Heart left ventricle (tissue), 16 donors: ENCODE results near the gene SATB2. TPM values are rescaled to one million over a fixed set of nuclear protein-coding genes. Genes with fewer than 3 reads are reported as not detected.
A peak's percentile ranks its signal among the peaks of the same experiment; 100 is the strongest.

Experiments used
- ATAC-seq, 4 donors: fragments of 200-7000 bp; cut with Tn5 transposase; one replicate each; pipeline ENCODE4 v1.9.1; 2020 to 2022; ENCODE audit warnings: moderate library complexity in 4 of 4, mild to moderate bottlenecking in 3 of 4, moderate number of reproducible peaks in 1 of 4
- DNase-seq, 5 donors: peaks; one replicate each; pipeline ENCODE4 v3.0.0-alpha.2; 2020
- H3K27ac ChIP-seq, 12 donors: fragments of 200-600 bp; sonication (generic) in 4 of 12; one replicate each; pipeline versions ENCODE4 v1.5.0 to v1.8.0; 2016 to 2022; ENCODE audit warnings: mild to moderate bottlenecking in 2 of 12
- H3K27me3 ChIP-seq, 9 donors: fragments of 200-600 bp; sonication (generic) in 2 of 9; one replicate each; pipeline versions ENCODE4 v1.5.1 to v1.8.0; 2016 to 2022; ENCODE audit warnings: mild to moderate bottlenecking in 3 of 9
- H3K36me3 ChIP-seq, 9 donors: fragments of 200-600 bp; sonication (generic) in 2 of 9; one replicate each; pipeline versions ENCODE4 v1.5.0 to v1.8.0; 2018 to 2022; ENCODE audit warnings: mild to moderate bottlenecking in 2 of 9
- H3K4me1 ChIP-seq, 12 donors: fragments of 200-600 bp; sonication (generic) in 4 of 12; one replicate each; pipeline versions ENCODE4 v1.5.0 to v1.8.0; 2016 to 2022; ENCODE audit warnings: mild to moderate bottlenecking in 3 of 12
- H3K4me3 ChIP-seq, 12 donors: fragments of 200-600 bp; sonication (generic) in 4 of 12; one replicate each; pipeline versions ENCODE4 v1.5.0 to v1.8.0; 2017 to 2022; ENCODE audit warnings: mild to moderate bottlenecking in 9 of 12, moderate library complexity in 4 of 12
- H3K9me3 ChIP-seq, 12 donors: fragments of 200-600 bp; sonication (generic) in 4 of 12; one replicate each; pipeline versions ENCODE4 v1.5.0 to v1.8.0; 2016 to 2022; ENCODE audit warnings: mild to moderate bottlenecking in 1 of 12
- CTCF ChIP-seq, 12 donors: fragments of 200-600 bp; sonication (generic) in 4 of 12; IDR thresholded peaks; one replicate each; pipeline versions ENCODE4 v1.5.0 to v1.8.0; 2018 to 2022; ENCODE audit warnings: antibody characterized with exemption in 12 of 12, mild to moderate bottlenecking in 5 of 12
- POLR2A ChIP-seq, 2 donors: fragments of 450-650 bp; IDR thresholded peaks; one replicate each; pipeline ENCODE4 v1.6.1; 2017; ENCODE audit warnings: antibody characterized with exemption in 2 of 2, mild to moderate bottlenecking in 2 of 2, moderate library complexity in 2 of 2
- WGBS, 4 donors: extraction: QIAGEN DNeasy Blood & Tissue Kit in 2 of 4; methylation state at CpG; one replicate each; pipeline versions ENCODE4 v1.1.5 to v1.1.7; 2013 to 2018; 5-methylcytosine and 5-hydroxymethylcytosine counted together
- intact Hi-C, 10 donors: fragments of 100-400 bp; cut with DNase I; formaldehyde crosslinking; loops; one replicate each; pipeline versions ENCODE4 v1.11.1 to v1.14.2; 2022
- long read RNA-seq, 3 donors: library from polyadenylated mRNA; unstranded; transcript quantifications; one replicate each; pipeline ENCODE4 v2.0.0, GENCODE V29; 2020 to 2021
- polyA plus RNA-seq, 2 donors: library from polyadenylated mRNA; stranded (reverse); fragments of 200-250 nt; gene quantifications; one replicate each; pipeline ENCODE4 v1.2.3, GENCODE V29; 2013
- total RNA-seq, 9 donors: library from RNA; depleted of rRNA in 2 of 9; stranded (reverse); fragments of >200 nt in 2 of 9; fragmentation: NEBNext Ultra II Directional in 3 of 9; extraction: Animal tissue kit (Norgen Biotek cat#: 25700) in 3 of 9; gene quantifications; one replicate each; pipeline versions ENCODE4 v1.1.0 to v1.2.4, GENCODE V29; 2016 to 2023
- donor health status: ischemic (EF 13 %, LVEDD 7.1; RV severe dilation, severe dysfunction).
- donor health status: healthy with polysubstance abuse.
- donor health status: DM: no; HTN: yes; CAD: no.
- donor health status: DM: no; HTN: no; CAD: no.
- donor health status: ischemic (EF 25% LVEDD 6.9; RV normal size, moderate dysfunction).
- donor health status: ischemic (EF 25% LVEDD 5.7; RV mildly dilated, moderate dysfunction).
- donor health status: healthy.
- donor health status: DM: yes; HTN: yes; CAD: no.
- donor health status: ischemic (EF 35%, LVEDD 5.7; RV mildly dilated, moderate dysfunction).
- donor health status: nonischemic (EF 11% LVEDD 7.7; RV severe dilation, severe dysfunction).
- donor health status: DM: yes; HTN: yes; CAD: no.
- donor health status: PGD.
- donor health status: ischemic (EF 29% LVEDD 5.4; RV normal size, mild dysfunction).
- donor health status: nonischemic (EF 23%, LVEDD 6.1; RV moderate dilation, normal function).

SATB2 gene
- total RNA-seq, result 1 to 10 TPM in 6 of 9 donors, under 1 TPM in 3; 0.52 to 3.3 (median 1.3) TPM
- under 1 TPM; 0.38 to 0.54 TPM for polyA plus RNA-seq
- long read RNA-seq, donor 1, result 0 reads
- long read RNA-seq, donor 2, result 0 reads
- long read RNA-seq, donor 3, result 0 reads

DNA sequence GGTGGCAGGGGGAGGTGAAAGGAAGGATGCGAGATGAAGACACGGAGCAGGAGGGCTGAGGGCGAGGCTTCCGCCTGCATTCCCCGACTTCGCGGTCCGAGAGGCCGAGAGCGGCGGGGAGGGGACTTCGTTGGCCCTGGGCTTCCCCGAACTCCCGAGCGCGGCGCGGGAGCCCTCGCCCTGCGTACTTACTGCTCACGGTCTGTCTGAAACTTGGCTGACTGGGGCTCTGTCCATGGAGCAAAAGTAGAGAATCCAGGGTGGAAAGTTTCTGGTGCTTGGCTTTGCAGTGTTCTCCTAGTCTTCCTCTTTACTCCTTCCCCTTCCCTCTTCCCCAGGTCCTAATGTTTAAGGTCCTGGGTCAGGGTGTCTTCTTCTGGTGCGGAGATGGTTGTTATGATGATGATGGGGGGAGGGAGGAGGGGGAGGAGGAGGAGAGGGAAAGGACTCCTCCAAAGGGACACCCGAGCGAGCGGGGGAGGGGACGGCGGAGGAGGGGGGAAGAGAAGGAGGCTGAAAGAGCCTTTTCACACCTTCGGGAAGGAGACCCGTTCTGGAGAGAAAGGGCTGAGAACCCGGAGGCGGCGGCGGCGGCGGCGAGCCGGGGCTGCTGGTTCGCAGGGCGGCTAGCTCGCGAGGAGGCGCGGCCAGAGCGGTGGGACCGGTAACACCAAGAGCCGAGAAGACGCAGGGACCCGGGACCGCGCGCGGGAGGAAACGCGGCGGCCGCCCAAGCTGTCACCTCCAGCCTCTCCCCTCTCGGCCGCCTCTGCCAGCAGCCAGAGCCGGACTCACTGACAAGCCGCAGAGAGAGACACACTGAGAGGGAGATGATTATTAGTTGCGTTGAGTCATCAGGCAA, at the start of gene SATB2:
Gene SATB2, minus strand, starts transcription at position 793 of the 862 bp plus-strand sequence. CDS start 1,902 bp downstream, outside the sequence.
- H3K4me1 ChIP-seq, result peaks cover 6 to 52% (median 27%) of the 10 kb centered on the region in 12 donors
- H3K9me3 ChIP-seq, result no peaks in the 10 kb centered on the region
- WGBS, 4 donors, result 0 to 2% (median 1%) methylated on average over 55 to 61 of the region's 61 CpGs
- no peaks in the 10 kb centered on the region for H3K36me3 ChIP-seq
- ATAC-seq, result peak in 1 of 4 donors; percentile 19
- peaks cover 54 to 84% (median 77%) of the 10 kb centered on the region in 9 donors for H3K27me3 ChIP-seq
- H3K4me3 ChIP-seq, result peak within 1 kb of the TSS; percentile 60 to 97 (median 86)
- intact Hi-C loops, result no loop called here
- TF ChIP-seq POLR2A (IDR thresholded peaks at IDR 0.05) (no peak), CTCF (IDR thresholded peaks at IDR 0.05) (no peak)
- DNase-seq, result peak in 2 of 5 donors; percentile 25 to 35
- peak within 1 kb of the TSS in 9 of 12 donors; percentile 14 to 76 (median 67) for H3K27ac ChIP-seq

- DNase-seq, result no peak
- Histone ChIP-seq H3K9me3 (no peaks in the 10 kb centered on the region), H3K27me3 (peaks cover 0 to 35% (median 3%) of the 10 kb centered on the region in 9 donors), H3K4me3 (no peak overlapping the region), H3K4me1 (no peaks in the 10 kb centered on the region), H3K27ac (no peak overlapping the region), H3K36me3 (no peaks in the 10 kb centered on the region)
- TF ChIP-seq POLR2A (IDR thresholded peaks at IDR 0.05) (no peak), CTCF (IDR thresholded peaks at IDR 0.05) (no peak)
- intact Hi-C loops, result no loop called here
- 45 to 74% (median 65%) methylated on average over 2 of the region's 2 CpGs for WGBS, 4 donors
- no peak for ATAC-seq
These were observed 48.1 kb upstream of the SATB2 start for GRCh38 chr2:199505755-199506403.

DNA sequence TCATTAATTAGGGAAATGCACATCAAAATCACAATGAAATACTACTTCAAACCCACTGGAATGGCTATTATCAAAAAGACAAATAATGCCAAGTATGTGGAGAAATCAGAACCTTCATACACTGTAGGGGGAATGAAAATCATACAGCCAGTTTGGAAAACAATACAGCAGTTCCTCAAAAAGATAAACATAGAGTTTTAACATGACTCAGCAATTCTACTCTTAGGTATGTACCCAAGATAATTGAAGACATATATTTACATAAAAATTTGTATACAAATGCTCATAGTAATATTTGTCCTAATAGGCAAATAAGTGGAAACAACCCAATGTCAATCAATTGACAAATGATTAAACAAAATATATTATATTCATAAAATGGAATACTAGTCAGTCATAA, 45.4 kb upstream of the SATB2 start:
- Histone ChIP-seq H3K9me3 (no peaks in the 10 kb centered on the region), H3K27ac (no peak overlapping the region), H3K4me3 (no peak overlapping the region), H3K36me3 (no peaks in the 10 kb centered on the region), H3K27me3 (peaks cover 0 to 15% (median 0%) of the 10 kb centered on the region in 9 donors), H3K4me1 (no peaks in the 10 kb centered on the region)
- intact Hi-C loops, result no loop called here
- DNase-seq (no peak), ATAC-seq (no peak)
- TF ChIP-seq POLR2A (IDR thresholded peaks at IDR 0.05) (no peak), CTCF (IDR thresholded peaks at IDR 0.05) (no peak)

GRCh38 chr2:199499005-199499404, 41.3 kb upstream of the SATB2 start:
- Histone ChIP-seq H3K27me3 (peaks cover 0 to 19% (median 0%) of the 10 kb centered on the region in 9 donors), H3K27ac (no peak overlapping the region), H3K36me3 (no peaks in the 10 kb centered on the region), H3K4me3 (no peak overlapping the region), H3K9me3 (no peaks in the 10 kb centered on the region), H3K4me1 (no peaks in the 10 kb centered on the region)
- ATAC-seq, result no peak
- no peak for DNase-seq
- no peak for TF ChIP-seq POLR2A (IDR thresholded peaks at IDR 0.05)
- no peak for TF ChIP-seq CTCF (IDR thresholded peaks at IDR 0.05)
- WGBS, 4 donors, result 83 to 92% (median 87%) methylated on average over 3 of the region's 3 CpGs
- intact Hi-C loops, result no loop called here
